Measurements from ENCODE around the gene GNRHR.

GRCh38 chr4:67721315-67721769 is 32.8 kb downstream of the GNRHR start:
- TF ChIP-seq, protein P1, sequence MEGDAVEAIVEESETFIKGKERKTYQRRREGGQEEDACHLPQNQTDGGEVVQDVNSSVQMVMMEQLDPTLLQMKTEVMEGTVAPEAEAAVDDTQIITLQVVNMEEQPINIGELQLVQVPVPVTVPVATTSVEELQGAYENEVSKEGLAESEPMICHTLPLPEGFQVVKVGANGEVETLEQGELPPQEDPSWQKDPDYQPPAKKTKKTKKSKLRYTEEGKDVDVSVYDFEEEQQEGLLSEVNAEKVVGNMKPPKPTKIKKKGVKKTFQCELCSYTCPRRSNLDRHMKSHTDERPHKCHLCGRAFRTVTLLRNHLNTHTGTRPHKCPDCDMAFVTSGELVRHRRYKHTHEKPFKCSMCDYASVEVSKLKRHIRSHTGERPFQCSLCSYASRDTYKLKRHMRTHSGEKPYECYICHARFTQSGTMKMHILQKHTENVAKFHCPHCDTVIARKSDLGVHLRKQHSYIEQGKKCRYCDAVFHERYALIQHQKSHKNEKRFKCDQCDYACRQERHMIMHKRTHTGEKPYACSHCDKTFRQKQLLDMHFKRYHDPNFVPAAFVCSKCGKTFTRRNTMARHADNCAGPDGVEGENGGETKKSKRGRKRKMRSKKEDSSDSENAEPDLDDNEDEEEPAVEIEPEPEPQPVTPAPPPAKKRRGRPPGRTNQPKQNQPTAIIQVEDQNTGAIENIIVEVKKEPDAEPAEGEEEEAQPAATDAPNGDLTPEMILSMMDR (conservative IDR thresholded peaks at IDR 0.05; ENCODE audit: low read depth in 2 of 2): no peak
- TF ChIP-seq EZH2 (IDR thresholded peaks at IDR 0.05; ENCODE audit: low read depth, unreplicated experiment): no peak
- TF ChIP-seq CREB1 (CRISPR knock-in tag; IDR thresholded peaks at IDR 0.05; ENCODE audit: low read depth): no peak
- no peak for TF ChIP-seq REST (IDR thresholded peaks at IDR 0.05; ENCODE audit: unreplicated experiment)
- TF ChIP-seq, protein P2, sequence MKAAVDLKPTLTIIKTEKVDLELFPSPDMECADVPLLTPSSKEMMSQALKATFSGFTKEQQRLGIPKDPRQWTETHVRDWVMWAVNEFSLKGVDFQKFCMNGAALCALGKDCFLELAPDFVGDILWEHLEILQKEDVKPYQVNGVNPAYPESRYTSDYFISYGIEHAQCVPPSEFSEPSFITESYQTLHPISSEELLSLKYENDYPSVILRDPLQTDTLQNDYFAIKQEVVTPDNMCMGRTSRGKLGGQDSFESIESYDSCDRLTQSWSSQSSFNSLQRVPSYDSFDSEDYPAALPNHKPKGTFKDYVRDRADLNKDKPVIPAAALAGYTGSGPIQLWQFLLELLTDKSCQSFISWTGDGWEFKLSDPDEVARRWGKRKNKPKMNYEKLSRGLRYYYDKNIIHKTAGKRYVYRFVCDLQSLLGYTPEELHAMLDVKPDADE (IDR thresholded peaks at IDR 0.05): no peak
- TF ChIP-seq POLR2AphosphoS5 (IDR thresholded peaks at IDR 0.05; ENCODE audit: low read depth): no peak
- no peak for TF ChIP-seq EZH2phosphoT487 (IDR thresholded peaks at IDR 0.05; ENCODE audit: unreplicated experiment)
- TF ChIP-seq ZNF331 (CRISPR knock-in tag; IDR thresholded peaks at IDR 0.05; ENCODE audit: low read depth): no peak
- TF ChIP-seq JUNB (IDR thresholded peaks at IDR 0.05; ENCODE audit: unreplicated experiment): no peak
- TF ChIP-seq ZNF114 (CRISPR knock-in tag; IDR thresholded peaks at IDR 0.05): no peak
- TF ChIP-seq STAT1 (IDR thresholded peaks at IDR 0.05; ENCODE audit: unreplicated experiment): no peak
- no peak for TF ChIP-seq NANOG (IDR thresholded peaks at IDR 0.05; ENCODE audit: borderline replicate concordance)
- TF ChIP-seq, protein P3, sequence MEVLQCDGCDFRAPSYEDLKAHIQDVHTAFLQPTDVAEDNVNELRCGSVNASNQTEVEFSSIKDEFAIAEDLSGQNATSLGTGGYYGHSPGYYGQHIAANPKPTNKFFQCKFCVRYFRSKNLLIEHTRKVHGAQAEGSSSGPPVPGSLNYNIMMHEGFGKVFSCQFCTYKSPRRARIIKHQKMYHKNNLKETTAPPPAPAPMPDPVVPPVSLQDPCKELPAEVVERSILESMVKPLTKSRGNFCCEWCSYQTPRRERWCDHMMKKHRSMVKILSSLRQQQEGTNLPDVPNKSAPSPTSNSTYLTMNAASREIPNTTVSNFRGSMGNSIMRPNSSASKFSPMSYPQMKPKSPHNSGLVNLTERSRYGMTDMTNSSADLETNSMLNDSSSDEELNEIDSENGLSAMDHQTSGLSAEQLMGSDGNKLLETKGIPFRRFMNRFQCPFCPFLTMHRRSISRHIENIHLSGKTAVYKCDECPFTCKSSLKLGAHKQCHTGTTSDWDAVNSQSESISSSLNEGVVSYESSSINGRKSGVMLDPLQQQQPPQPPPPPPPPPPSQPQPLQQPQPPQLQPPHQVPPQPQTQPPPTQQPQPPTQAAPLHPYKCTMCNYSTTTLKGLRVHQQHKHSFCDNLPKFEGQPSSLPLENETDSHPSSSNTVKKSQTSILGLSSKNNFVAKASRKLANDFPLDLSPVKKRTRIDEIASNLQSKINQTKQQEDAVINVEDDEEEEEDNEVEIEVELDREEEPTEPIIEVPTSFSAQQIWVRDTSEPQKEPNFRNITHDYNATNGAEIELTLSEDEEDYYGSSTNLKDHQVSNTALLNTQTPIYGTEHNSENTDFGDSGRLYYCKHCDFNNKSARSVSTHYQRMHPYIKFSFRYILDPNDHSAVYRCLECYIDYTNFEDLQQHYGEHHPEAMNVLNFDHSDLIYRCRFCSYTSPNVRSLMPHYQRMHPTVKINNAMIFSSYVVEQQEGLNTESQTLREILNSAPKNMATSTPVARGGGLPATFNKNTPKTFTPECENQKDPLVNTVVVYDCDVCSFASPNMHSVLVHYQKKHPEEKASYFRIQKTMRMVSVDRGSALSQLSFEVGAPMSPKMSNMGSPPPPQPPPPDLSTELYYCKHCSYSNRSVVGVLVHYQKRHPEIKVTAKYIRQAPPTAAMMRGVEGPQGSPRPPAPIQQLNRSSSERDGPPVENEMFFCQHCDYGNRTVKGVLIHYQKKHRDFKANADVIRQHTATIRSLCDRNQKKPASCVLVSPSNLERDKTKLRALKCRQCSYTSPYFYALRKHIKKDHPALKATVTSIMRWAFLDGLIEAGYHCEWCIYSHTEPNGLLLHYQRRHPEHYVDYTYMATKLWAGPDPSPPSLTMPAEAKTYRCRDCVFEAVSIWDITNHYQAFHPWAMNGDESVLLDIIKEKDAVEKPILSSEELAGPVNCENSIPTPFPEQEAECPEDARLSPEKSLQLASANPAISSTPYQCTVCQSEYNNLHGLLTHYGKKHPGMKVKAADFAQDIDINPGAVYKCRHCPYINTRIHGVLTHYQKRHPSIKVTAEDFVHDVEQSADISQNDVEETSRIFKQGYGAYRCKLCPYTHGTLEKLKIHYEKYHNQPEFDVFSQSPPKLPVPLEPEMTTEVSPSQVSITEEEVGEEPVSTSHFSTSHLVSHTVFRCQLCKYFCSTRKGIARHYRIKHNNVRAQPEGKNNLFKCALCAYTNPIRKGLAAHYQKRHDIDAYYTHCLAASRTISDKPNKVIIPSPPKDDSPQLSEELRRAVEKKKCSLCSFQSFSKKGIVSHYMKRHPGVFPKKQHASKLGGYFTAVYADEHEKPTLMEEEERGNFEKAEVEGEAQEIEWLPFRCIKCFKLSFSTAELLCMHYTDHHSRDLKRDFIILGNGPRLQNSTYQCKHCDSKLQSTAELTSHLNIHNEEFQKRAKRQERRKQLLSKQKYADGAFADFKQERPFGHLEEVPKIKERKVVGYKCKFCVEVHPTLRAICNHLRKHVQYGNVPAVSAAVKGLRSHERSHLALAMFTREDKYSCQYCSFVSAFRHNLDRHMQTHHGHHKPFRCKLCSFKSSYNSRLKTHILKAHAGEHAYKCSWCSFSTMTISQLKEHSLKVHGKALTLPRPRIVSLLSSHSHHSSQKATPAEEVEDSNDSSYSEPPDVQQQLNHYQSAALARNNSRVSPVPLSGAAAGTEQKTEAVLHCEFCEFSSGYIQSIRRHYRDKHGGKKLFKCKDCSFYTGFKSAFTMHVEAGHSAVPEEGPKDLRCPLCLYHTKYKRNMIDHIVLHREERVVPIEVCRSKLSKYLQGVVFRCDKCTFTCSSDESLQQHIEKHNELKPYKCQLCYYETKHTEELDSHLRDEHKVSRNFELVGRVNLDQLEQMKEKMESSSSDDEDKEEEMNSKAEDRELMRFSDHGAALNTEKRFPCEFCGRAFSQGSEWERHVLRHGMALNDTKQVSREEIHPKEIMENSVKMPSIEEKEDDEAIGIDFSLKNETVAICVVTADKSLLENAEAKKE (CRISPR knock-in tag; IDR thresholded peaks at IDR 0.05): no peak

Measured in GM23338 (cell line).